NCI-H2196 (cell line): ENCODE data around the gene DEFB126.
"Not testable (repeated sequence)": the region's sequence is repeated elsewhere in the genome, so short reads cannot be mapped to it uniquely, and the experiment has no call there.

Source experiments
- DNase-seq: peaks from one replicate; lab custom pipeline; 2025; ENCODE audit not compliant: unreplicated experiment; lab: John Stamatoyannopoulos, UW

DEFB126 gene, protein sequence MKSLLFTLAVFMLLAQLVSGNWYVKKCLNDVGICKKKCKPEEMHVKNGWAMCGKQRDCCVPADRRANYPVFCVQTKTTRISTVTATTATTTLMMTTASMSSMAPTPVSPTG

DNA sequence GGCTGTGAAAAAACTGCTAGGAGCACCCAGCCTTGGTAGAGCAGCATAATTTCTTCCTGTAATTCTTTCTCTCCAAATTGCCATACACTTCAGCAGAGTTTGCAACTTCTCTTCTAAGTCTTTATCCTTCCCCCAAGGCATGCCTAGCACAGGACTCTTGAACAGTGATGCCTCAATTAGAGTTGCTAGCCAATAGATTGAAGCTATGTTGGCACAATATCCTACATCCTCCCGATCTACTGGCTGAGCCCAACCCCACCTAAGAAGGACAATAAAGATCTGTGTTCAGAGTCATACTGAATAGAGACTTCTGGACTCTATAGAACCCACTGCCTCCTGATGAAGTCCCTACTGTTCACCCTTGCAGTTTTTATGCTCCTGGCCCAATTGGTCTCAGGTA lies at the start of gene DEFB126:
TSS of gene DEFB126 (plus strand) at position 301 of the 400 bp plus-strand sequence. CDS start at position 340, 39 bp downstream.
- DNase-seq: no peak

DNA sequence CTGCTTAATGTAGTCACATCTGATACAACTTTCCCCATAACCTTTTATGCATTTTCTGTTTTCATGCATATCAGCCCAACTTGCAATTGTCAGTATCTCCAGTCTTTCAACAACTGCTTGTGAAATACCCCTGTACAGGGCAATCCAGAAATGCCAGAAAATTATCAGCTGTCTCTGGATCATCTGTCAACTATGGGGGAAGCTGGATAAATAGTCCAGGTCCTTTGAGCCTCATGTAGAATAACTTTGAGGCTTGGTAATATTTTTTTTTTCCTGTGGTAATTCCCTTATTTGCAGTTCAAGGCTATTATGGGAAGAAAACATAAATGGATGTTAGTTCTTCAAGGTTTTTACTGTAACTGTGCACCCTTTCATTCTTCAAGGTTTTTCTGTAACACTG lies 48.7 kb upstream of the DEFB126 start:
- DNase-seq: no peak

DNA sequence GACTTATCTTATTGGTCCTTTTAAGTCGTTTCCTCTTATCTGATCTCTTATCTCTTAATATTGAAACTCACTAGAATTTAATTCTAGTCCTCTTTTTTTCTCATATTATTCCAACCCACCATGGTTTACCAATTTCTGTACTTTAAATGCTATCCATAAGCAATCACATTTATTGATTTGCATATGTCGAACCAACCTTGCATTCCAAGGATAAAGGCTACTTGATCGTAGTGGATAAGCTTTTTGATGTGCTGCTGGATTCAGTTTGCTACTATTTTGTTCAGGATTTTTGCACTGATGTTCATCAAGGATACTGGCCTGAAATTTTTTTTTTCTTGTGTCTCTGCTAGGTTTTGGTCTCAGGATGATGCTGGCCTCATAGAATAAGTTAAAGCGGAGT lies 47.2 kb upstream of the DEFB126 start:
- DNase-seq: no peak

DNA sequence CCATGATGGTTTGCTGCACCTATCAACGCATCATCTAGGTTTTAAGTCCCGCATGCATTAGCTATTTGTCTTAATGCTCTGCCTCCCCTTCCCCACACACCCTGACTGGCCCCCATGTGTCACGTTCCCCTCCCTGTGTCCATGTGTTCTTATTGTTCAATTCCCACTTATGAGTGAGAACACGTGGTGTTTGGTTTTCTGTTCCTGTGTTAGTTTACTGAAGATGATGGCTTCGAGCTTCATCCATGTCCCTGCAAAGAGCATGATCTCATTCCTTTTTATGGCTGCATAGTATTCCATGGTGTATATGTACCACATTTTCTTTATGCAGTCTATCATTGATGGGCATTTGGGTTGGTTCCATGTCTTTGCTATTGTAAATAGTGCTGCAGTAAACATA lies 44.7 kb upstream of the DEFB126 start:
- DNase-seq: not testable (repeated sequence)

DNA sequence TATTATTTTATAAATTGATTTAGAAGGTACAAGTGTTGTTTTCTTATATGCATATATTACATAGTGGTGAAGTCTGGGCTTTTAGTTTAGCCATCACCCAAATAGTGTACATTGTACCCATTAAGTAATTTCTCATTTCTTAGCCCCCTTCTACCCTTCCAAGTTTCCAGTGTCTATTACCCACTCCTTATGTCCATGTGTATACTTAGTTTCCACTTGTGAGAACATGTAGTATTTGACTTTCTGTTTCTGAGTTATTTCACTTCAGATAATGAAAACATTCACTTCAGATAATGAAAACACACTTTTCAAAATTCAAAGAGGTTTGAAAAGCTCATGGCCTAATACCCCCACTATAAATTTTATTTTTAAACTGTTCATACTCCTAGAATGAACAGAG lies 40.4 kb upstream of the DEFB126 start:
- no peak for DNase-seq

DNA sequence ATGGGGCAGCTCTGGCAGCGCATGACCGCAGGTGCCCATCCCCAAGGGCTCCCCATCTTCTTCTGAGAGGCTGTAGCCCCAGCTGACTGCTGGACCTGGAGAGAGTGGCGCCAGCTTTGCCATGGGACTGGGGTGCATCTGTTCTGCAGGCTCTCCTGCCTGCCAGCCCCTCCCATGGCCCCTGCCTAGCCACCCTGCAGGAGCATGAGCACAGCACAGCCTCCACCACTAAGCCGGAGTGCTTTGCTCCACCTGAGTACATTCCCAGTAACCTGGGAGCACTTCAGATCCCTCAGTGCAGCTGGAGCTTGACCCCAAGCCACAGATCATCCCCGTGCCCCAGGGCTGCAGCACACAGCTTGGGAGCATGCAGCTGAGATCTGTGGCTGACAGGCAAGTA lies 38.9 kb upstream of the DEFB126 start:
- no peak for DNase-seq

DNA sequence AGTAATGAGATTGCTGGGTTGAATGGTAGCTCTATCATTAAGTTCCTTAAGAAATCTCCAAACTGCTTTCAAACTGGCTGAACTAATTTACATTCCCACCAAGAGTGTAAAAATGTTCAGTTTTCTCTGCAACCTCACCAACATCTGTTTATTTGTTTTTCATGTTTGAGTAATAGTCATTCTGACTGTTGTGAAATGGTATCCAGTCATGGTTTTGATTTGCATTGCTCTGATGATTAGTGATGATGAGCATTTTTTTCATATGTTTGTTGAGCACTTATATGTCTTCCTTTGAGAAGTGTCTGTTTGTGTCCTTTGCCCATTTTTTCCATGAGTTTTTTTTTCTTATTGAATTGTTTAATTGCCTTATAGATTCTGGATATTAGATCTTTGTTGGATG lies 30.0 kb upstream of the DEFB126 start:
- no peak for DNase-seq

DNA sequence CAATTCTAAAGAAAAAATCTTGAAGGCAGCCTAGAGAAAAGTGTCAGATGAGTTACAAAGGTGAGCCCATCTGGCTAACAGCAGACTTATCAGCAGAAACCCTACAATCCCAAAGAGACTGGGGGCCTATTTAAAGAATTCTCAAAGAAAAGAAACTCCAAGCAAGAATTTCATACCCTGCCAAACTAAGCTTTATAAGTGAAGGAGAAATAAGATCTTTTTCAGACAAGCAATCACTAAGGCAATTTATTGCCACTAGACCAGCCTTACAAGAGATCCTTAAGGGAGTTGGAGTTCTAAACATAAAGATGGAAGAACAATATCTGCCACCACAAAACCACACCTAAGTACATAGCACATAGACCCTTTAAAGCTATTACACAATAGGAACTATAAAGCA lies 24.9 kb upstream of the DEFB126 start:
- DNase-seq: no peak

DNA sequence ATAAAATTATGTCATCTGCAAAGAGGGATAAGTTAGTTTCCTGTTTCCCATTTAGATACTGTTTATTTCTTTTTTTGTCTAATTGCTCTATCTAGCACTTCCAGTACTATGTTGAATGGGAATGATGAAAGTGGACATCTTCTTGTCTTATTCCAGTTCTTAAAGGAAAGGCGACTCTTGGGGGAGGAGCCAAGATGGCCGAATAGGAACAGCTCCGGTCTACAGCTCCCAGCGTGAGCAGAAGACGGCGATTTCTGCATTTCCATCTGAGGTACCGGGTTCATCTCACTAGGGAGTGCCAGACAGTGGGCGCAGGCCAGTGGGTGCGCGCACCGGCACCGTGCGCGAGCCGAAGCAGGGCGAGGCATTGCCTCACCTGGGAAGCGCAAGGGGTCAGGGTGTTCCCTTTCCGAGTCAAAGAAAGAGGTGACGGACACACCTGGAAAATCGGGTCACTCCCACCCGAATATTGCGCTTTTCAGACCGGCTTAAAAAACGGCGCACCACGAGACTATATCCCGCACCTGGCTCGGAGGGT lies 12.5 kb upstream of the DEFB126 start:
- DNase-seq: not testable (repeated sequence)

DNA sequence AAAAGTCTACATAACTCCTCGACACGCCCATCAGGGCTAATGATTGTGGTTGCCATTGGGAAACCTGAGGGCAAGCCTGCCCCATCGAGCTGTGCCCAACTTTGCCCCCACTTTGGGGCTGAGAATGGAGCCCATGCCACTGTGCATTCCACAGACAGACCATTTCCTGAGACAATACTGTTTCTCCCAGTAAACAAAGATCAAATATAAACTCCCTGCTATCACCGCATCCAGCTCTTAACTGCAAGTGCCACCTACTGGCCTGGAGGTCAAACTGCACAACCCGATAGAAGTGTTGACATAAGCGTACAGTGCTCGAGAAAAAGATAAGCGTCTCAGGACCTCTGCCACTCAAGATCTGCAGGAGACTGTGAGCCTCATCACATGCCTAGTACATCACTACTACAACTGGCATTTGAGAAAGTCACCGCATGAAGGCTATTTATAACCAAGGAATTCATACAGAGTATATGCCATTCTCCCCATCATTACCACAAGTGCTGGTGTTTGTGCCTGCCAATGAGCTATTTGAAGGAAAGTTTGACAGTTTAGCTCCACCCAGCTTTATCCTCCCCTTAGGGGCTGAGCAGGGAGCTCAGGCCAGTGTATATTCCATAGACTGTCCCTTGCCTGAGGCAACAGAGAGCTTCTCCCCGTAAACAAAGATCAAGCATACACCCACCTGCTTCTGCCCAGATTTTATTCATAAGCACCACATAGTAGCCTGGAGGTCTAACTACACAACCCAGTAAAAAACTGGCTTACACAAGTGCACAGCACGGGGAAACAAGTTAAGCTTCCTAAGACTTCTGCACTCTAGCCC lies 4.5 kb upstream of the DEFB126 start:
- DNase-seq: no peak

DNA sequence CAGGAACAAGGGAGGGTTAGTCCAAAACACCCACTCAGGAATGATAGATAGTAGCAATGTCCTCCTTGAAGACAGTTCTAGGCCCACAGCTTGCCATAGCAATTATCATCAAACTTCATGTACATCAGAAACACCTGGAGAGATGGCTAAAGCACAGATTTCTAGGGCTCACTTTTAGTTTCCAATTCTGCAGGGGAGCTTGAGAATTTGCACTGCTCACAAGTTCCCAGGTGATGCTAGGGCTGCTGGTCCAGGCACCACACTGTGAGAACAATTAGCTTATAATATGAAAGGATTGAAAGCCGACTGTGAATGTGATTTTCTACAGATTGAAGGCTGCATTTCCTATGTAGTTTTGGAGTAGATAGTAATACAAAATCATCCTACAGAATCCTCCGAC lies 3.5 kb downstream of the DEFB126 start:
- DNase-seq: no peak

DNA sequence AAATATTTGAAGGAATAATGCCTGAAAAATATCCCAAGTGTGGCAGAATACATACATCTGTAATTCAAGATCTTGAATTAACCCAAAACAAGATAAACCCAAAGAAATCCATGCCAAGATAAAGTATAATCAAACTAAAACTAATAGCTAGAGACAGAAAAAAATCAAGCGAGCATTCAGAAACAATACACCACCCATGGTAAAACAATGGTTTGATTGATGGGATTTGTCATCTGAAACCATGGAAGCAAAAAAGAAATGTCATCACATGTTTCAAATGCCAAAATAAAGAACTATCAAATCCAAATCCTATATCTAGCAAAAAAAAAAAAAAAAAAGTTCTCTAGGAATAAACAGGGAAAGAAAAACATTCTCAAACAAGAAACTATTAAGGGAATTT lies 9.7 kb downstream of the DEFB126 start:
- no peak for DNase-seq

DNA sequence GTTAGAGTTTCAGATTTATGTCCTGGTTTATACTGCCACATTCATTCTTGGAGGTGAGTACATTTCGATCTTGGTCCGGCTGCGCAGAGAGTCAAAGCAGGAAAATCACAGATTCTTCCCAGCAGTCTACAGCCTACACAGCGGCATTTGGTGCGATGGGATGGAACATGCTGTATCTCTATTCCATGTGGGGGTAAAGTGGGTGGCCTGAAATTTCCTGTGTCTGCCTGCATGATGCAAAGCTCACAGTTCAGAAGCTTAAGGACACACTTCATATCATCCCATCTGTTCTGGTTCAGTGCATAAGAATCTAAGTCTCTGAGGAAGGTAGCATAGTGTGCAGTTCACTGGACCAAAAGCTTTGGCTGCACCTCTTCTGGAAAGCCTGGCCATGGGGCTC lies 14.8 kb downstream of the DEFB126 start, which contains the start of gene DEFB127:
TSS of gene DEFB127 (plus strand) at position 301 of the 400 bp plus-strand sequence. CDS start at position 392, 91 bp downstream.
- no peak for DNase-seq

DNA sequence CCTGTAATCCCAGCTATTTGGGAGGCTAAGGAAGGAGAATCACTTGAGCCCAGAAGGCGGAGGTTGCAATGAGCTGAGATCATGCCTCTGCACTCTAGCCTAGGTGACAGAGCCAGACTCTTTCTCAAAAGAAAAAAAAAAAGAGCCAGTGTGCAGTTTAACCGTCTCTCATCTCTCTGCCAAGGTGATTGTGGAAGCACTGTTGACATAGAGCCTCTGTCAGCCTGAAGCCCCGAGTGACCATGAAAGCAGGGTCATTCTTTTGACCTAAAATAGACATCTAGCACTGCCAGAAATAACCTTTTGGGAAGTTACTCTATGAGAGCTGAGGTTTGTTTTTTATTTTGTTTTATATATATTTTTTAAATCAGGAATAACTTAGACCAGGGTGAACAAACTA lies 22.2 kb downstream of the DEFB126 start:
- DNase-seq: no peak

DNA sequence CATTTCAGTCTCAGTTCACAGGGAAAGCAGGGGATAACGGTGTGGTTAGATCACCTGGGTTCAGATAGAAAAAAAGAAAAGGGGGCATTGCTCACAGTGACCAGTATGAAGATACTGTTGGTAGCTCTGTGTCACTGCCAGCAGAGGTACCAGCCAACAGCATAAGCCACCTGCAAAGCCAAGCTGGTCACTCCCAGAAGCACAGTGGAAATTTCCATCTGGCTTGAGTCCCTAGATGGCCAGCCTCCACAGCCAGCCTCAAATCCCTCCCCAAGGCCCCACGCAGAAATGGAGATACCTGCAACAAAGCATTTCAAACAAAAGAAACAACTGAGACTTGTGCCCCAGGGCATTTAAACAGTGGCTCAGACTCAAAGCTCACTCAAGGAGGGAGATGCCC lies 26.5 kb downstream of the DEFB126 start:
- DNase-seq: no peak

DNA sequence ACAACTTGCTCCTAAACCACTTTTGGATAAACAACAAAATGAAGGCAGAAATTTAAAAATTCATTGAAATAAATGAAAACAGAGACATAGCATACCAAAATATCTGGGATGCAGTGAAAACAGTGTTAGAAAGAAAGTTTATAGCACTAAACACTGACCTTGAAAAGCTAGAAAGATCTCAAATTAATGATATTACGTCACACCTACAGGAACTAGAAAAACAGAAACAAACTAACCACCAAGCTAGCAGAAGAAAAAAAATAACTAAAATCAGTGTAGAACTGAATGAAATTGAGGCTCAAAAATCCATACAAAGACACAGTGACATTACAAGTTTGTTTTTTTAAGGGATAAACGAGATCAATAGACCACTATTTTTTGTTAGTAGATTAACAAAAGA lies 41.9 kb downstream of the DEFB126 start:
- DNase-seq: no peak

DNA sequence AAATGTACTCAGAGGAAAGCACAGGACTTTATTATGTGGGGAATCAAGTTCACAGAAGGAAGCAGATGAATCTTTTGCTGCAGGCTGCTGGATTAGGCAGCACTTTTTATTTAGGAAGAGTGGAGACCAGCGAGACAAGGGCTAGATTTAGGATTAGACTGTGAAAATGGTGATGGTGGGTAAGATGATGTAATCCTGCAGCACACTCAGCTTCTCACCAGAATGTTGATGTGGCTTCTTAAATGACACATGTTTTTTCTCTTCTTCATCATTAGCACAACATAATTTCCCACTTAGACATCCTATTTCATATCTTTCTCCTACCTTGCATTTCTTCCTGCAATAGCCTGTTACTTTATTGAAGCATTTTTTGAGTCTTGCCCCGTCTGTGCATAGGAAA lies 45.3 kb downstream of the DEFB126 start:
- no peak for DNase-seq

DNA sequence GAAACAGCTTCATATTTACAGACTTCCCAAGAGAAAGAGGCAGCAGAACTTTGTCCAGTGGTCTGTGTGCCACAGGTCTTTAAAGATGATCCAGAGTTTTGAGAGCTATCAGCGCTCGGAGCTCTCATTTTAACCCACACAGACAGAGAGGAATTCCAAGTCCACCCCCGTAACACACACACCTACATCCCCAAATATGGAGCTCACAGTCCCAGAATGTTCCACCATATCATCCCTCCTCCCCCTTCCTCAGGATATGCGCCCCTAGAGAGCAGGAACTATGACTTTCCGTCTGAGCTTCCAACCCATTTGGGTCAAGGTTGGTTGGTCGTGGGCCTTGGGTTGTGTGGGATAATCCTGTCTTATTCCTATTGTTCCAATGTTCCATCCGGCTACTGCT lies 47.2 kb downstream of the DEFB126 start, which contains the start of gene DEFB128:
TSS of gene DEFB128 (minus strand) at position 101 of the 400 bp plus-strand sequence. CDS start at position 13, 88 bp downstream.
- DNase-seq: no peak
